Cardiac fibroblast (primary cell): ENCODE results near the gene ZNF600.
"Not testable (repeated sequence)": the region's sequence is repeated elsewhere in the genome, so short reads cannot be mapped to it uniquely, and the experiment has no call there.

ENCODE experiments used
- DNase-seq, 2 donors: peaks; one replicate each; pipeline versions ENCODE4 v3.0.0 to v3.0.0-alpha.2; 2010; ENCODE audit warnings: low read depth in 2 of 2
- H3K4me3 ChIP-seq, 2 donors: replicated peaks in 1 of 2; 1 replicate in 1 of 2; 2 replicates in 1 of 2; pipeline ENCODE4 v1.5.1; 2011; ENCODE audit warnings: low read depth in 2 of 2, low read length in 2 of 2, mild to moderate bottlenecking in 2 of 2, moderate library complexity in 1 of 2
- CTCF ChIP-seq: IDR thresholded peaks from one replicate; pipeline ENCODE4 v1.5.1; 2011; ENCODE audit warnings: low read depth, mild to moderate bottlenecking, low read length, inconsistent platforms

The ZNF600 gene

GRCh38 chr19:52734331-52734892, 52.2 kb downstream of the ZNF600 start:
- H3K4me3 ChIP-seq, result peak overlapping the region; percentile 81 to 84
- no peak for TF ChIP-seq CTCF
- DNase-seq, result peak; percentile 5 to 11

GRCh38 chr19:52726051-52726450, 60.5 kb downstream of the ZNF600 start:
- not testable (repeated sequence) for H3K4me3 ChIP-seq, DNase-seq

GRCh38 chr19:52725528-52725961, 61.0 kb downstream of the ZNF600 start:
- no peak for TF ChIP-seq CTCF
- no peak for DNase-seq
- H3K4me3 ChIP-seq, result no peak overlapping the region

GRCh38 chr19:52724701-52725514, 61.7 kb downstream of the ZNF600 start:
- no peak overlapping the region for H3K4me3 ChIP-seq
- no peak for DNase-seq
- no peak for TF ChIP-seq CTCF

GRCh38 chr19:52723907-52724598, 62.5 kb downstream of the ZNF600 start:
- not testable (repeated sequence) for DNase-seq

GRCh38 chr19:52722062-52723003, 64.3 kb downstream of the ZNF600 start:
- no peak for TF ChIP-seq CTCF
- DNase-seq, result peak; percentile 48 to 85
- no peak overlapping the region for H3K4me3 ChIP-seq

More at GRCh38 chr19:52723907-52724598, 62.5 kb downstream of the ZNF600 start:
- H3K4me3 ChIP-seq, result not testable (repeated sequence)

- DNase-seq, H3K4me3 ChIP-seq: not testable (repeated sequence)
Observed at GRCh38 chr19:52720541-52720940, 66.0 kb downstream of the ZNF600 start.
